ENCODE data around the gene ZNF337.

DNA sequence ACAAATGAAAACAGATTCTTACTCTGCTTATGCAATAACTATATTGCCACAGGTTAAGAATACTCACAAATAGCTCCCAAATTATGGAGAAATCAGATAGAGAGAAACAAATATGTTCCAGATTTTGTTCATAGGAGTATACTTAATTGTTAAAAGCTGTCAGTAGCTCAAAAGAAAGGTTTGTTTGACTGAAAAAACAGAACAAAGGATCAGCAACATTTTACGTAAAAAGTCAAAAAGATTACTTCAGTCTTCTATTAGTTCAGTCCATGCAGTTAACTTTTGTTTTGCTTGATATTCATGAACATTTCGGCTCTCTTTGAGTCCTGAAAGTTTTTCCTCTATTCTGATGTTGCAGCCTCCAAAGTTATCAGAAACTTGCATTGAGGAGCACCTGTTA is 59.4 kb downstream of the ZNF337 start:
- TF ChIP-seq, protein P1, sequence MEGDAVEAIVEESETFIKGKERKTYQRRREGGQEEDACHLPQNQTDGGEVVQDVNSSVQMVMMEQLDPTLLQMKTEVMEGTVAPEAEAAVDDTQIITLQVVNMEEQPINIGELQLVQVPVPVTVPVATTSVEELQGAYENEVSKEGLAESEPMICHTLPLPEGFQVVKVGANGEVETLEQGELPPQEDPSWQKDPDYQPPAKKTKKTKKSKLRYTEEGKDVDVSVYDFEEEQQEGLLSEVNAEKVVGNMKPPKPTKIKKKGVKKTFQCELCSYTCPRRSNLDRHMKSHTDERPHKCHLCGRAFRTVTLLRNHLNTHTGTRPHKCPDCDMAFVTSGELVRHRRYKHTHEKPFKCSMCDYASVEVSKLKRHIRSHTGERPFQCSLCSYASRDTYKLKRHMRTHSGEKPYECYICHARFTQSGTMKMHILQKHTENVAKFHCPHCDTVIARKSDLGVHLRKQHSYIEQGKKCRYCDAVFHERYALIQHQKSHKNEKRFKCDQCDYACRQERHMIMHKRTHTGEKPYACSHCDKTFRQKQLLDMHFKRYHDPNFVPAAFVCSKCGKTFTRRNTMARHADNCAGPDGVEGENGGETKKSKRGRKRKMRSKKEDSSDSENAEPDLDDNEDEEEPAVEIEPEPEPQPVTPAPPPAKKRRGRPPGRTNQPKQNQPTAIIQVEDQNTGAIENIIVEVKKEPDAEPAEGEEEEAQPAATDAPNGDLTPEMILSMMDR (IDR thresholded peaks at IDR 0.05): no peak
- TF ChIP-seq POLR2AphosphoS5 (IDR thresholded peaks at IDR 0.05; ENCODE audit: low read depth, low read length) (no peak), SIN3A (IDR thresholded peaks at IDR 0.05; ENCODE audit: borderline replicate concordance, insufficient read depth, low read depth, low read length) (no peak), TCF7L2 (IDR thresholded peaks at IDR 0.05; ENCODE audit: low read depth, low read length) (no peak)
- TF ChIP-seq, protein P2, sequence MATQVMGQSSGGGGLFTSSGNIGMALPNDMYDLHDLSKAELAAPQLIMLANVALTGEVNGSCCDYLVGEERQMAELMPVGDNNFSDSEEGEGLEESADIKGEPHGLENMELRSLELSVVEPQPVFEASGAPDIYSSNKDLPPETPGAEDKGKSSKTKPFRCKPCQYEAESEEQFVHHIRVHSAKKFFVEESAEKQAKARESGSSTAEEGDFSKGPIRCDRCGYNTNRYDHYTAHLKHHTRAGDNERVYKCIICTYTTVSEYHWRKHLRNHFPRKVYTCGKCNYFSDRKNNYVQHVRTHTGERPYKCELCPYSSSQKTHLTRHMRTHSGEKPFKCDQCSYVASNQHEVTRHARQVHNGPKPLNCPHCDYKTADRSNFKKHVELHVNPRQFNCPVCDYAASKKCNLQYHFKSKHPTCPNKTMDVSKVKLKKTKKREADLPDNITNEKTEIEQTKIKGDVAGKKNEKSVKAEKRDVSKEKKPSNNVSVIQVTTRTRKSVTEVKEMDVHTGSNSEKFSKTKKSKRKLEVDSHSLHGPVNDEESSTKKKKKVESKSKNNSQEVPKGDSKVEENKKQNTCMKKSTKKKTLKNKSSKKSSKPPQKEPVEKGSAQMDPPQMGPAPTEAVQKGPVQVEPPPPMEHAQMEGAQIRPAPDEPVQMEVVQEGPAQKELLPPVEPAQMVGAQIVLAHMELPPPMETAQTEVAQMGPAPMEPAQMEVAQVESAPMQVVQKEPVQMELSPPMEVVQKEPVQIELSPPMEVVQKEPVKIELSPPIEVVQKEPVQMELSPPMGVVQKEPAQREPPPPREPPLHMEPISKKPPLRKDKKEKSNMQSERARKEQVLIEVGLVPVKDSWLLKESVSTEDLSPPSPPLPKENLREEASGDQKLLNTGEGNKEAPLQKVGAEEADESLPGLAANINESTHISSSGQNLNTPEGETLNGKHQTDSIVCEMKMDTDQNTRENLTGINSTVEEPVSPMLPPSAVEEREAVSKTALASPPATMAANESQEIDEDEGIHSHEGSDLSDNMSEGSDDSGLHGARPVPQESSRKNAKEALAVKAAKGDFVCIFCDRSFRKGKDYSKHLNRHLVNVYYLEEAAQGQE (IDR thresholded peaks at IDR 0.05; ENCODE audit: insufficient read depth in 1 of 2, low read depth in 2 of 2, low read length in 1 of 2): no peak

Data from Panc1 (cell line).